Activated CD4-positive, alpha-beta T cell treated with anti-CD3 and anti-CD28 coated beads for 24 hours (primary cell): ENCODE measurements around the gene PIP5K1A.
"Not testable (repeated sequence)": the region's sequence is repeated elsewhere in the genome, so short reads cannot be mapped to it uniquely, and the experiment has no call there.

Source experiments
- DNase-seq, 2 donors: peaks; one replicate each; pipeline ENCODE4 v3.0.0-alpha.2; 2020; ENCODE audit warnings: low read depth in 2 of 2

Gene PIP5K1A, protein sequence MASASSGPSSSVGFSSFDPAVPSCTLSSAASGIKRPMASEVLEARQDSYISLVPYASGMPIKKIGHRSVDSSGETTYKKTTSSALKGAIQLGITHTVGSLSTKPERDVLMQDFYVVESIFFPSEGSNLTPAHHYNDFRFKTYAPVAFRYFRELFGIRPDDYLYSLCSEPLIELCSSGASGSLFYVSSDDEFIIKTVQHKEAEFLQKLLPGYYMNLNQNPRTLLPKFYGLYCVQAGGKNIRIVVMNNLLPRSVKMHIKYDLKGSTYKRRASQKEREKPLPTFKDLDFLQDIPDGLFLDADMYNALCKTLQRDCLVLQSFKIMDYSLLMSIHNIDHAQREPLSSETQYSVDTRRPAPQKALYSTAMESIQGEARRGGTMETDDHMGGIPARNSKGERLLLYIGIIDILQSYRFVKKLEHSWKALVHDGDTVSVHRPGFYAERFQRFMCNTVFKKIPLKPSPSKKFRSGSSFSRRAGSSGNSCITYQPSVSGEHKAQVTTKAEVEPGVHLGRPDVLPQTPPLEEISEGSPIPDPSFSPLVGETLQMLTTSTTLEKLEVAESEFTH

DNA sequence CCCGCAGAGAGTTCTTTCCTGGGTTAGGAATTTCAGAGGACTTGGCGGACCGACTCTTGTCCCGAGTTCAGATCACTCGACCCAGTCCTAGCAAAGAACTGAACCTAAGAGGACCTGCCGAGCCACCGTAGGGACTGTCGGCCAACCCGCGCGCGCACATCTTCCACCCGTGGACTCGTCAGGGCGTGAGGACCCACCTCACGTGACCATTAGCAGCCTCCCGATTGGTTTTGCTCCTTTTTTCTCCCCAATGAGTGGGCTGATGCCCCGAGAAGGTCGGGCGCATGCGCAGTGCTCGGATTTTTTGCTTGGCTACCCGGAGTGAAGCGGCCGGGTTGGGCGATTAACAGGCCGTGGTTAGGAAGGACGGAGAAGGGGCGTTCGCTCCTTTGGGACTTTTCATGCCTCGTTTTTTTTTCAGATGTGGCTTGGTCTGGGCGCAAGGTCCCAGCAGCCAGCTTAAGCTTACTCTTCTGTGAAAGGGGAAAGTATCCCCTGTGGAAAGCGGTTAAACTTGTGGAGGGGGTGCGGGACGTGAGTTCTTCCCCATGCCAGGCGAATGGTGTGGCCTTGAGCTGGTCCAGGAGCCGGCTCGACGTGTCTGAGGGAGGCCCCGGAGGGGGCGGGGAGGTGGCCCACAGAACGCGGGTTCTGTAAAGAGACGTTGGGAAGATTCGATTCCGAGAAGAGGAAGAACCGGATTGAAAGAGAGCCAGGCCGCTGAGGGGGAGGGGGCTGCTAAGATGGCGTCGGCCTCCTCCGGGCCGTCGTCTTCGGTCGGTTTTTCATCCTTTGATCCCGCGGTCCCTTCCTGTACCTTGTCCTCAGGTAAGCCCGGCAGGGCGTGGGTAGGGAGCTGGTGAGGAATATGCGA, at the start of gene PIP5K1A:
TSS of gene PIP5K1A (plus strand) at position 299 of the 874 bp plus-strand sequence. CDS start at position 744, 445 bp downstream.
- DNase-seq, result peak; percentile 99

DNA sequence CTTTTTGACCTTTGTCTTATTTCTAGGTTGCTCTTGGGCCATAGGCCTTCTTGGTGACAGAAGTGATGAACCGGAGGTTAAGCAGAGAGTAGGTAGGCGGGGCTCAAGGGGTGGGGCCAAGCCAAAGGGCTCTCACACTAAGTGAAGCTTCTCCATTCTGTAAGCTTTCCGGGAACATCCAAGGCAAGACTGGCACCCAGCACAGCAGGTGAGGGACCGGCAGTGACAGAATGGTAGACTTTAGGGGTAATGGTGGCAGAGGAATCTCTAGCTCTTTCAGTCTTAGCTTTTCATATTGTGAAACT, 41.9 kb upstream of the PIP5K1A start, which contains the start of gene TNFAIP8L2:
TSS of gene TNFAIP8L2 (plus strand) at position 135 of the 305 bp plus-strand sequence. CDS start 2,049 bp downstream, outside the sequence.
- DNase-seq, result peak; percentile 67 to 75

DNA sequence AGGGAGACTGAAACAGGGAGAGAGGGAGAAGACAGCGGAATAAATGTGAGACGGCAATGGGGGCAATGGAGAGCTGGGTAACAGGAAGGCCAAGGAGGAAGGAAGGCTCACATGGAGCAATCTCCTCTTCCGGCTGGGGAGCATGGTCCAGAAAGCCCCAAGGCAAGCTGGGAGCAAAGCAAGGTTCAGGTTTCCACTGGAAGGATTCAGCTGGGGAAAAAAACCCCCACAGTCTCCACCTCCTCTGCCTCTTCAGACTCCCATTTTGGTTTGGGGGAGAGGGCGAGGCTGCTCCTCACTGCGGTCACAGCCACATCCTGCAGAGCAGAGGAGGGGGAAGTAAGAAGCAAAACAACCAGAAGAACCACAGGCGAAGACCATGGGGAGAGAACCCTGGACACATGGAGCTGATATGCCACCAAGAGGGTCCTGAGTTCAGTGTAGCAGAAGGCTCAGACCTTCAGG, 41.3 kb upstream of the PIP5K1A start:
- peak in 1 of 2 donors; percentile 51 for DNase-seq

DNA sequence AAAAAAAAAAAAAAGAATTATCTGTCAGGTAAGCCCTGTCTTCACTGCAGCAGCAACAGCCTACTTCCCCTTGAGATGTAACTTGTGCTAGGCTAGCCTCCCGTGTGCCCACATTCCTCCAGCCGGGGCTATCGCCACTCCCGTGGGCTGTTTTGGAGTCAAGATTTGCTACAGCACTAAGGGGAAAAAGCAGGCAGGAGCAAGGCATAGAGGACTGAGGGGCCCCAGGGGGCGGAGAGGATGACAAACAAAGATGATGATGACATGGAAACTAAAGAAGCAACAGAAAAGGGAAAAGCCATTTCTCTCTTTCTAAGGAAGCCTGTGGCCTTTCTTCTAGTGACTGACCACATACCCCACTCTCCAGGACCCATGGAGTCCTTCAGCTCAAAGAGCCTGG, 40.0 kb upstream of the PIP5K1A start:
- peak in 1 of 2 donors; percentile 46 for DNase-seq

DNA sequence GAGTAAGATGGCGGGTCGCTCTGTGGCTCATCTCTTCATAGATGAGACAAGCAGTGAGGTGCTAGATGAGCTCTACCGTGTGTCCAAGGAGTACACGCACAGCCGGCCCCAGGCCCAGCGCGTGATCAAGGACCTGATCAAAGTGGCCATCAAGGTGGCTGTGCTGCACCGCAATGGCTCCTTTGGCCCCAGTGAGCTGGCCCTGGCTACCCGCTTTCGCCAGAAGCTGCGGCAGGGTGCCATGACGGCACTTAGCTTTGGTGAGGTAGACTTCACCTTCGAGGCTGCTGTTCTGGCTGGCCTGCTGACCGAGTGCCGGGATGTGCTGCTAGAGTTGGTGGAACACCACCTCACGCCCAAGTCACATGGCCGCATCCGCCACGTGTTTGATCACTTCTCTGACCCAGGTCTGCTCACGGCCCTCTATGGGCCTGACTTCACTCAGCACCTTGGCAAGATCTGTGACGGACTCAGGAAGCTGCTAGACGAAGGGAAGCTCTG, 39.6 kb upstream of the PIP5K1A start:
- DNase-seq, result no peak

DNA sequence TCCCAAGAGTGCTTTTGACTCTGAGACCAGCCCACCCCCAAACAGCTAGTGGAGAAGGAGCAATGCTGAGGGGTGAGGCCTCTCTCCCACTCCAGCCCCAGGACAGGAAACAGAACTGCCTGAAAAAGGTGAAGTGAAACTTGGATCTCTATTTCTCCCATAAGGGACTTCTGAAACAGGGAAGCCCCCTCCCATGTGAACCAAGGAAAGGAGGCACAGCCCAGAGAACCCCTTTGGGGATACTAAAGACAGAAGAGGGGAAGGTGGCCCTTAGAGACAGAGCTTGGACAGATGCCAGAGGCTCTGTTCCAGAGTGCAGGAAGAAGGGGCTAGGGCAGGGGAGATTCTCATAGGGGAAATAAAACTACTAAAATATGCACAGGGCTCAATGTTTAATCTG, 39.0 kb upstream of the PIP5K1A start:
- DNase-seq, result no peak

DNA sequence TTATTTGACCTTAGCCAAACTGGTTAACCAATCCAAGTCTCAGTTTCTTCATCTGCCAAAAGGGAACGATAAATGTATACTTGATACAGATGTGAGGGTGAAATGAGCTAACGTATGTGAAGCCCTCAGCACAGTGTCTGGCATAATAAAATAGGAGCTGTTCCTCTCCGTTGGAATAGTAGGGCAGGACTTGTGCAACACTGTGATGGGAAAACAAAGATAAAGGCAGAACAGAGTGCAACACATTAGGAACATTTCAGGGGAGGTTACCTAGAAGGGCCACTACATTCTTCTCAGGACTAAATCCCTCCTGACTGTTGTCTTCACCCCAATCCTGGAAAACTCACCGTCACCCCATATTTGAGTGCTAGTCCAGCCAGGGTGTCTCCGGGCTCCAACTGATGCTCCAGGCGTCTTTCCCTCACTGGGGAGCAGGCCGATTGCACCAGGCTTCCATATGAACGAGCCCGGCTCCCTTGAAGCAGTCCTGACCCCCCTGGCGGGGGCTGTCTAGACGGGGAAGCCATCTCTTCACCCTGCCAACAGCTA, 33.5 kb upstream of the PIP5K1A start:
- DNase-seq, result no peak

DNA sequence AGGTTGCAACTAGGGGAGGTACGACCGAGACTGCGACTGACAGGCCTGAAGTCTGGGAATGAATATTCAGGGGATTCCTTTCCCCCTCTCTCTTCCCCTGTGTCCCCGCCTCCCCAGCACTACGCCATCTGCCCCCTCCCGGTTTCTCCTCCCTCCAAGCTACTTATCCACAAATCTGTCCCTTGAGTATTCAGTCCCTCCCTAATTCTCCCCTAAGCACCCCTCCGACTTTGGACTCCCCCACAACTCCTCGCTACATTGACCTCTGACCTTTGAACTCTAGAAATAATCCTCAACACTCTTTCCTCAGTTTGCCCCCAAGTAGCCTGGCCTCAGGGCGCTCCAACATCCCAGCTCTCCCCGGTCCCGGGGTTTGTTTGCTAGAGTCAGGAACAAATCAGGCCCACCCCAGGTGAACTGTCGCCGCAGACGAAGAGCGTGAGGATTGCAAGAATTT, 33.0 kb upstream of the PIP5K1A start:
- DNase-seq, result no peak

DNA sequence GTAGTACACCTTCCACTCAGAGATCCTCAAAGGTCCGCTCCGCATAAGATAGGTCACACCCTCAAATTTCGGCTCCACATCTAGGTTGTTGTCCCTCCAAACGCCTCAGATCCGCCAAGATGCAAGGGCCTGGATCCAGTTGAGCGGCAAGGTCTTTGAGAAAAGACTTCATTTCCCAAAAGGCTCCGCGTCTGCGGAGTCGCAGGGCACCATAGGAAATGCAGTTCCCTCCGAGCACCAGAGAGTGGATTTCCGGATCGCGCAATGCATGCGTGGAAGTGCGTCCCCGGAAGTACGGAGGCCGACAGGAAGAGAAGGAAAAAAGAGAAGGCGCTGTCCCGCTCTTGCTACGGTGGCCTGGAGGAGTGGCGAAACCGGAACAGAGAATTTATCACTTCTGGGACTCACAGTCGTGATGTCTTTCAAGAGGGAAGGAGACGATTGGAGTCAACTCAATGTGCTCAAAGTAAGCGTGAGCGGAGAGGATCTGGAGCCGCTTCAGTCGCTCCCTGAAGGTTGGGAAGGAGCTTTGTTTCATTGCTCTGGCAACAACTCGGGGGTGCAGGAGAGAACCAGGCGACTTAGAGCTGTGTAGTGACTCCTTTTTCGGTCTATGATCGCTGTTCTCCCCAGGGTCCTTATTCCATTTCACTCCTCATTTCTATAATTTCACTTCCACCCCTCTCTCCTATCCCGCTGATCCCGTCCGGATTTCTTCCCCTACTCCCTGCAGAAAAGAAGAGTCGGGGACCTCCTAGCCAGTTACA, 32.4 kb upstream of the PIP5K1A start, which contains the start of the genes LYSMD1 and SCNM1:
TSS of gene LYSMD1 (minus strand) at position 165 of the 767 bp plus-strand sequence. CDS start 644 bp downstream, outside the sequence.
TSS of gene SCNM1 (plus strand) at position 407 of the 767 bp plus-strand sequence. CDS start at position 416, 9 bp downstream.
- peak; percentile 90 to 92 for DNase-seq

DNA sequence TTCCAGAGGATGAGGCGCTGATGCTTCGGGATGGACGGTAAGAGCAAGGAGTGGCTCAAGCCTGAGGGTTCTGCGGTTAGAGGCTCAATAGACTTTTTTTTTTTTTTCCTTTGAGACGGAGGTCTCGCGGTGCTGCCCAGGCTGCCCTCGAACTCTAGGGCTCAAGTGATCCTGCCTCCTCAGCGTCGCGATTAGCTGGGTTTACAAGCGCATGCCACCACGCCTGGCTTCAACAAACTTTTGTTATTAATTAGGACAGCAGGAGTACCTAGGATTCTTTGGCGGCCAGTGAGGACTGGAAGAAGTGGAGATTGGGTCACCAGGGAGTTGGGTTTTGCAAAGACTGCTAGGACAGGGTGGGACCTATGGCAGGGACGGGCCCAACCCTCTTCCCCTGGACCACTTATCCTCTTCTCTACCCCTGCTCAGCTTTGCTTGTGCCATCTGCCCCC, 31.8 kb upstream of the PIP5K1A start:
- no peak for DNase-seq

DNA sequence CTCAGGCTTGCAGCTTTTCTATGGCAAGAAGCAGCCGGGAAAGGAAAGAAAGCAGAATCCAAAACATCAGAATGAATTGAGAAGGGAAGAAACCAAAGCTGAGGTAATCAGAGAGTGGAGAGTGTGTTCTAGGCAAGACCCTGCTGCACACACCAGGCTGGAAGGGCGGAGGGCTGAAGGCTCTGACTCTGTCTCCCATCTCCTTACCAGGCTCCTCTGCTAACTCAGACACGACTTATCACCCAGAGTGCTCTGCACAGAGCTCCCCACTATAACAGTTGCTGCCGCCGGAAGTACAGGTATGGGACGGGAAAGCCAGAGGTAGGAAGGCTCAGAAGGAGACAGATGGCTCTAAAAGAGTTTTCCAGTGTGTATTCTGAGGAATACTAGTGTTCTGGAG, 31.2 kb upstream of the PIP5K1A start:
- DNase-seq, result no peak

DNA sequence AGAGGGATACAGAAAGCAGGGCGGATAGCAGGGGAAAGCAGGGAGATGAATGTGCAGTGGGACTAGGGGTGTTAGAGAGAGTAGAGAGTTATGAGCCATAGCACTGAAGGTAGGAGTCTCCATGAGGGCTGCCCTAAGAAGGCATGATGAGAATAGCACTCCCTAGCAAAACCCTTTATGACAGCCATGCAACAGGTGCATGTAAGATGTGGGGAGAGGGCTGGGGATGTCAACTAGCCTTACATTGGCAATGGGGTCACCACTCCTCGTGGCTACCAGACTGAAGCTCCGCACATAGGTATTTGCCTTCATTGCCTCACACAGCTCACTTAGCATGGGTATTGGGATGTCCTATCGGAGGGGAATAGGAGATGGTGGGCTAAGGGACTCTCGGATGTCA, 27.2 kb upstream of the PIP5K1A start:
- no peak for DNase-seq

DNA sequence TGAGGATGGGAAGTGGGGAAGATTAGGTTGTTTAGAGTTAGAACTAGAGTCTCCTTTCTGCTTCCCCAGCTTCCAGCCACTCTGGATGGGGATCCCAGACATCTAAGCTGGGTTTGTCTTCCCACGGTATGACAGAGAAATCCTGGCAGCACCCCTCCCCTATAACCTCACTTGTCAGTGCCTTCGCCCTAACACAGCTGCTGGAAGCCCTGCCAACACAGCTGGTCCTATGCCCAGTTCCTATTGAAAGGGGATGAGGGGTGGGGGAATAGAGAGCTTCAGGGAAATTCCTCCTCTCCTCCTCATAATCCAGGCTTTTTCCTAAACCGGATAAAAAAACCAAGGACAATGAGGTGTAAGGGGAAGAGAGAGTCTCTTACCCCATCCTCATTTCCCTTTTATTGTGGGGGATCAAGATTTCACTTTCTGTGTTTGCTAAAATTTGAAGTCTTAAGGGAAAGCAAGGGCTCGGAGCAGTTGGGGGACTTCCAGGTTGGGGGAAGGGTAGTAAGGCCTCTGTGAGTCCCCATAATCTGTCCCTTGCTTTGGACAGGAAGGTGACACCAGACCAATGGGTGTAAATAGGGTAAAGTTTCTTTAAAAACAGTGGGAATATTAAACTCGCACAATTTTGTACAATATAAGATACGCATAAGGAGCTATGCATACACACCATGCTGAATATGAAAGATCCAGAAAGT, 23.2 kb upstream of the PIP5K1A start:
- no peak for DNase-seq

DNA sequence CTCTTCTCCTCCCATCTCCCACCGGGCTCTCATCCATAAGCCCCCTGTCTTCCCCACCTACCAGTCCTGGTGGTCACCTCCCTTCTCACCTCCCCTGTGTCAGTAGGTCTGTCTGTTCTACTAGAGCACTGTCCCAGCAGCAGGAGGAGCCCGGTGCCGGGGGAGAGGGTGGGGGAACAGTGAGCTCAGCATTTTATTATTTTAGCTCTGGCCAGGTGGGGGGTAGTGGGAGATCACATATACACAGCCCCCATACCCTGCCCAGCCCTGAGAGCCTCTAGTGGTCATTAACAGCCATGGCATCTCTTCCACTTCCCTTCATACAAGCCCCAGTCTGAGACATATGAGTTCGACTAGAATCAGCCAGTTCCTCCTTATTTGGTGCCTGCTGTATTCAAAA, 22.5 kb upstream of the PIP5K1A start, which contains the start of gene TMOD4:
TSS of gene TMOD4 (minus strand) at position 119 of the 400 bp plus-strand sequence. CDS start 1,106 bp downstream, outside the sequence.
- no peak for DNase-seq

DNA sequence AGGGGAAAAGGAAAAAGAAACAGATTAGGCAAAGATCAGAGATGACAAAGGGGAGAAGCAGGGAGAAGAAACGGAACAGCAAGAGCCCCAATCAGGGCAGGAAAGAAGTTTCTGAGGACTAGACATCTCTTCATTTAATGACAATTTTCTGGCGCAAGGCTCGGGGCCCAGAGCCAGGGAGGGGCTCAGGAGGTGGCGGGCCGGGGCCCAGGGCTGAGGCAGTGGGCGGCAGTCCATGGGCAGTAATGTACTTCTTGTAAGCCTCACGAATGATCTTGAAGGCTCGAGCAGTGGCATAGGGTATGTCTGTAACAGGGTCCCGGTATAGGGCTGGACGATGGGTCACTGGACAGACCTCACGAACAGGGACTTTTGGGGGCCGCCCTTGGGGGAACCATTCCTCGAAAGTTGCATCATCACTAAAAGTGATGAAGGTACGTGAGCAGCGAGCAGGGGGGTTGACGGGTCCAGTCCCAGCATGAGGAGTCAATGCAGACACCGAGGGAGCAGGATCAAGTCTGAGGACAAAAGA, 21.8 kb upstream of the PIP5K1A start:
- DNase-seq, result no peak

DNA sequence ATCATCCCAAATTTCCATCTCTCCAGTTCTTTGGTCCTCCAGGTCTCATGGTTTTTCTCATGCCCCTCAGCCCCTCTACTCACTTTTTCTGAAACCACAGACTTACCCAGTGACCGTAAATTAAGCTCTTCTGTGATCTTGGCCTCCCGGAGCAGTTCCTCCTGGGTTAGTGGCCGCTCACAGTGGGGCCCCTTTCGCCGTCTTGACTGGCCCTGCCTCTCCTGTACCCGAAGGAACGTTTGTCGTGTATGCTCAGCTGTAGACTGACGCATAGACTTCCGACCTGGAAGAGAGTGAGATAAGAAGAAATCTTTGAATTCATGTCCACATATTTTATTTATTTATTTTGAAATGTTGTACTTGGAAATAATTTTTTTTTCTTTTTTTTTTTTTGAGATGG, 14.1 kb upstream of the PIP5K1A start:
- DNase-seq, result no peak

DNA sequence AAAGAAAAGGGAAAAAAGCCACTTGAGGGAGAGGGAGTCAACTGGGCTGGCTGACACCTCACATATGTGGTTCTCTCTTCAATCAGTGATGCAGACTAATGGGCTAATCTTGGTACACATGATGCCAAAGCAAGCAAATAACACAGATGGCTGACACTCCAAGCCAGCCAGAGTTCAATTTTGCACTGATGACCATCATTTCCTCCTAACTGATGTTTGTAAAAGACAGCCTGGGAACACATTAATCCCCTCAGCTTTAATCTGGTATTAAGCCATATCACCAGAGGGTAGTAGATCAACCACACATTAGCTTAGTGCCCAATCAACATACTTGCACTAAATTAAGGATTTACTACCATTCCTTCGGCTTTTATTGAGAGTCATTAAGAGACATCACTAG, 11.1 kb upstream of the PIP5K1A start:
- no peak for DNase-seq

DNA sequence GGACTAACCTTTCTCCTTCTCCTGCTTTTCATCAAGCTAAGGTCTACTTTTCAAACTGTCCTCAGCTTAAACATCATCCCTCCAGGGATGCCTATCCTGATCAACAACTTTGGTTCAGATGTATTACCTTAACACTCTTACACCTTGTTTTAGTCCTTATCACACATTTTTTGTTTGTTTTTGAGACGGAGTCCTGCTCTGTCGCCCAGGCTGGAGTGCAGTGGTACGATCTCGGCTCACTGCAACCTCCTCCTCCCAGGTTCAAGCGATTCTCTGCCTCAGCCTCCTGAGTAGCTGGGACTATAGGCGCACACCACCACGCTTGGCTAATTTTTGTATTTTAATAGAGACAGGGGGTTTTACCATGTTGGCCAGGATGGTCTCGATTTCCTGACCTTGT, 9.7 kb upstream of the PIP5K1A start:
- not testable (repeated sequence) for DNase-seq

DNA sequence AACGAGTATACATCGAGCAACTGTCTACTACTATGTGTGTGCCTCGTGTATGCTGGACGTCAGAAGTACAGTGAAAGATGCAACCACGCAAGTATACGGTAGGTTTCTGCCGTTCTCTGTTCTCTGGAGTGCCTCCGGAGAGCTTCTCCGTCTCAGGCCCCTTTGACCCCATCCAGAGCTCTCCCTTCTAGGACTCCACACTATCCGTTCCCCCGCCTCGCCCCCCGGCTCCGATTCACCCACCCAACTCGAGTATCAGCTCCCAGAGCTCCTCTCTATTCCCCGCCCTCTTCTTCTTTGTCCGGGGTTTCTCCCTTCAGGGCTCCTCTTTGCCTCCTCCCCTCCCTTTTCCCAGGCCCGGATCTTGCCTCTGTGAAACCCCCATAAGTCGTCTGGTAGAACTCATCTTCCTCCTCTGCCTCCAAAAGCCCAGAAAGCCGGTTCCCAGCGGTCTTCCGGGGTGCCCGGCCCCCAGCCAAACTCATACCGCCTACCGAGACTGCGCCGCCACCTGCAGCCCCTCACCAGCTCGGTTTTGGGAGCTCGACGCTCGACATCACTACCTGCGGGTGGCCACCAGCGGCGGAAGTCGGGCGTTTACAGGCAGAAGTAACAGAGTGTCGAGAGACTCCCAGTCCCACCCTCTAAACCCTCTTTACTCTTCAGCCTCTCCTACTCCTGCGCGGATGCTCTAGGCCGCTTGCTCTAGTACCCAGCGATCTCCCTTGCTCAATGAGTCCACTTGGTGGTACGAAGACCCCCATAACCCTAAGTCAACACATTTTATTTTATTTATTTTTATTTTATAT, 8.5 kb upstream of the PIP5K1A start, which contains the start of gene VPS72:
TSS of gene VPS72 (minus strand) at position 561 of the 809 bp plus-strand sequence. CDS start at position 485, 76 bp downstream.
- DNase-seq, result peak; percentile 77 to 79
